Esophagus muscularis mucosa (tissue), 4 donors: Measurements from ENCODE around the gene TRIM3.

Experiments
- EP300 ChIP-seq: sonication (generic); formaldehyde crosslinking; IDR thresholded peaks from one replicate; pipeline ENCODE4 v1.6.1; 2017; ENCODE audit warnings: antibody characterized with exemption
- POLR2A ChIP-seq: fragments of 450-650 bp; IDR thresholded peaks from one replicate; pipeline ENCODE4 v1.6.1; 2017; ENCODE audit warnings: antibody characterized with exemption, moderate library complexity, mild to moderate bottlenecking, low read depth
- POLR2AphosphoS5 ChIP-seq, 2 donors: sonication (generic); formaldehyde crosslinking; IDR thresholded peaks; one replicate each; pipeline ENCODE4 v1.6.1; 2017; ENCODE audit warnings: antibody characterized with exemption in 2 of 2
- TF ChIP-seq, protein P1 (sequence below), 3 experiments: fragments of 200-600 bp in 2 of 3; fragments of 450-650 bp in 1 of 3; sonication (generic) in 2 of 3; IDR thresholded peaks; one replicate each; pipeline ENCODE4 v1.5.1; 2017 to 2019; ENCODE audit warnings: antibody characterized with exemption in 3 of 3, mild to moderate bottlenecking in 2 of 3, moderate library complexity in 1 of 3

DNA sequence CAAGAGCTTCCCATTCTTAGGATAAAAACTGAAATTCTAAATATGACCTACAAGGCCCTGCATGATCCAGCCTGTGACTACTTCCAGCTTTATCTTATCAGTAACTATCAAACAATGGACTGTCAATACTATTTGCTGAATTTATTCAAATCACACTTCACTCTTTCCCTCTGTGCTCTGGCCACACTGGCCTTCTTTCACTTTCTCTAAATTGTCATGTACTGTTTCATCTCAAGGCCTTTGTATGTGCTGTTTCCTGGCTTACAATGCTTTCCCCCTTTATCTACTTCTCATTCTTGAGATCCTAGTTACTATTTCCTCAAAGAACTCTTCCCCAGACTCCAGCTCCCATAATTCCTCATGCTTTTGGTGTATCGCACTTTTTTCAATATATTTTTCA lies 13.2 kb upstream of the TRIM3 start:
- TF ChIP-seq POLR2AphosphoS5 (IDR thresholded peaks at IDR 0.05) (no peak), EP300 (no peak), POLR2A (no peak)
- TF ChIP-seq, protein P1, sequence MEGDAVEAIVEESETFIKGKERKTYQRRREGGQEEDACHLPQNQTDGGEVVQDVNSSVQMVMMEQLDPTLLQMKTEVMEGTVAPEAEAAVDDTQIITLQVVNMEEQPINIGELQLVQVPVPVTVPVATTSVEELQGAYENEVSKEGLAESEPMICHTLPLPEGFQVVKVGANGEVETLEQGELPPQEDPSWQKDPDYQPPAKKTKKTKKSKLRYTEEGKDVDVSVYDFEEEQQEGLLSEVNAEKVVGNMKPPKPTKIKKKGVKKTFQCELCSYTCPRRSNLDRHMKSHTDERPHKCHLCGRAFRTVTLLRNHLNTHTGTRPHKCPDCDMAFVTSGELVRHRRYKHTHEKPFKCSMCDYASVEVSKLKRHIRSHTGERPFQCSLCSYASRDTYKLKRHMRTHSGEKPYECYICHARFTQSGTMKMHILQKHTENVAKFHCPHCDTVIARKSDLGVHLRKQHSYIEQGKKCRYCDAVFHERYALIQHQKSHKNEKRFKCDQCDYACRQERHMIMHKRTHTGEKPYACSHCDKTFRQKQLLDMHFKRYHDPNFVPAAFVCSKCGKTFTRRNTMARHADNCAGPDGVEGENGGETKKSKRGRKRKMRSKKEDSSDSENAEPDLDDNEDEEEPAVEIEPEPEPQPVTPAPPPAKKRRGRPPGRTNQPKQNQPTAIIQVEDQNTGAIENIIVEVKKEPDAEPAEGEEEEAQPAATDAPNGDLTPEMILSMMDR (IDR thresholded peaks at IDR 0.05), result no peak
